ENCODE results near the gene MPC1. TPM values are rescaled to one million over a fixed set of nuclear protein-coding genes. Genes with fewer than 3 reads are reported as not detected.

The MPC1 gene
- polyA plus RNA-seq, 1 experiment = 20.0 TPM

DNA sequence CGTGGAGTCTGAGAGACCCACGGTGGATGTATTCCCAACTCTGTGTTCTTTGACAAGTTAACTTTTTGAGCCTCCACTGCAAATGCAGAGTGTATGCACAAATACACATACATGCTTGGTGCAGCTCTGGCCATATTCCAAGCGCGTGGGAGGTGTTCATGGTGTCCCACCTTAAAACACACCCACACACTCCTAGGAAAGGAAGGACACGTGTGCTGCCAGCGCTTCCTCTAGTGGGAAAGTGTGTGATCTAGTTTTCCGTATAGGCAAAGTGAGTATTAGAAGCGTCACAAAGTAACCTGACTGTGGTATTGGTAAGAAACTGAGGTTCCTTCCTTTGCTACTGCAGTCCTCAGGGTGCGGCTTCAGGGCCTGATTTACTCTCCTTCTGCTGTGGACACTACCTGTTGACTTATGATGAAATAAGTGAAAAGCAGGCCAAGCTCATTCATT, 36.0 kb upstream of the MPC1 start:
- TF ChIP-seq, protein P1, sequence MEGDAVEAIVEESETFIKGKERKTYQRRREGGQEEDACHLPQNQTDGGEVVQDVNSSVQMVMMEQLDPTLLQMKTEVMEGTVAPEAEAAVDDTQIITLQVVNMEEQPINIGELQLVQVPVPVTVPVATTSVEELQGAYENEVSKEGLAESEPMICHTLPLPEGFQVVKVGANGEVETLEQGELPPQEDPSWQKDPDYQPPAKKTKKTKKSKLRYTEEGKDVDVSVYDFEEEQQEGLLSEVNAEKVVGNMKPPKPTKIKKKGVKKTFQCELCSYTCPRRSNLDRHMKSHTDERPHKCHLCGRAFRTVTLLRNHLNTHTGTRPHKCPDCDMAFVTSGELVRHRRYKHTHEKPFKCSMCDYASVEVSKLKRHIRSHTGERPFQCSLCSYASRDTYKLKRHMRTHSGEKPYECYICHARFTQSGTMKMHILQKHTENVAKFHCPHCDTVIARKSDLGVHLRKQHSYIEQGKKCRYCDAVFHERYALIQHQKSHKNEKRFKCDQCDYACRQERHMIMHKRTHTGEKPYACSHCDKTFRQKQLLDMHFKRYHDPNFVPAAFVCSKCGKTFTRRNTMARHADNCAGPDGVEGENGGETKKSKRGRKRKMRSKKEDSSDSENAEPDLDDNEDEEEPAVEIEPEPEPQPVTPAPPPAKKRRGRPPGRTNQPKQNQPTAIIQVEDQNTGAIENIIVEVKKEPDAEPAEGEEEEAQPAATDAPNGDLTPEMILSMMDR (IDR thresholded peaks at IDR 0.05; ENCODE audit: low read depth, low read length) = no peak
- no peaks in the 10 kb centered on the region for H3K27me3 ChIP-seq (ENCODE audit: control insufficient read depth, insufficient read depth, low read length)
- POLR2A ChIA-PET = no interaction called here
- no peaks in the 10 kb centered on the region for H3K9me3 ChIP-seq (ENCODE audit: control insufficient read depth, insufficient read depth, low read length)
- H3K27ac ChIP-seq (ENCODE audit: low read depth, low read length) = no peak overlapping the region
- no peak for DNase-seq (ENCODE audit: low read depth, low spot score)
- no peak overlapping the region for H3K4me3 ChIP-seq (ENCODE audit: low read depth, low read length)
- CTCF ChIA-PET = no interaction called here

GRCh38 chr6:166417285-166417691, 34.5 kb upstream of the MPC1 start:
- Histone ChIP-seq H3K9me3 (ENCODE audit: control insufficient read depth, insufficient read depth, low read length) (no peaks in the 10 kb centered on the region), H3K27ac (ENCODE audit: low read depth, low read length) (no peak overlapping the region), H3K27me3 (ENCODE audit: control insufficient read depth, insufficient read depth, low read length) (no peaks in the 10 kb centered on the region), H3K4me3 (ENCODE audit: low read depth, low read length) (no peak overlapping the region)
- TF ChIP-seq, protein P1 (IDR thresholded peaks at IDR 0.05; ENCODE audit: low read depth, low read length) = no peak
- CTCF ChIA-PET = interaction anchor here (1.0 kb wide), 1 partner anchor 17 kb away, joined by 3 read pairs; no protein-coding TSS in a partner anchor
- POLR2A ChIA-PET = no interaction called here
- DNase-seq (ENCODE audit: low read depth, low spot score) = no peak

DNA sequence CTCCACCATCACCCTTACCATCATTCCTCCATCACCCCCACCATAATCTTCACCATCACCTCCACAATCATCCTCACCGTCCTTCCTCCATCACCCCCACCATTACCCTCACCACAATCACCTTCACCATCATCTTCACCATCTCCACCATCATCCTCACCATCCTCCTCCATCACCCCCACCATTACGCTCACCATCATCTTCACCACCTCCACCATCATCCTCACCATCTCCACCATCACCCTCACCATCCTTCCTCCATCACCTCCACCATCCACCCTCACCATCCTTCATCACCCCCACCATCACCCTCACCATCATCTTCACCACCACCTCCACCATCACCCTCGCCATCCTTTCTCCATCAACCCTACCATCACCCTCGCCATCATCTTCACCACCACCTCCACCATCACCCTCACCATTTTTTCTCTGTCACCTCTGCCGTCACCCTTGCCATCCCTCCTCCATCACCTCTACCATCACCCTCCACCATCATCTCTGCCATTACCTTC, 33.1 kb upstream of the MPC1 start:
- ChIA-PET CTCF (interaction anchor here (1.2 kb wide), 1 partner anchor 15 kb away, joined by 4 read pairs; no protein-coding TSS in a partner anchor), POLR2A (no interaction called here)
- TF ChIP-seq, protein P1 (IDR thresholded peaks at IDR 0.05; ENCODE audit: low read depth, low read length) = no peak
- Histone ChIP-seq H3K27me3 (ENCODE audit: control insufficient read depth, insufficient read depth, low read length) (no peaks in the 10 kb centered on the region), H3K4me3 (ENCODE audit: low read depth, low read length) (no peak overlapping the region), H3K27ac (ENCODE audit: low read depth, low read length) (no peak overlapping the region), H3K9me3 (ENCODE audit: control insufficient read depth, insufficient read depth, low read length) (no peaks in the 10 kb centered on the region; the same call in 1 of the 2 replicates)
- no peak for DNase-seq (ENCODE audit: low read depth, low spot score)

- CTCF ChIA-PET = interaction anchor here (1.2 kb wide), 1 partner anchor 14 kb away, joined by 4 read pairs; no protein-coding TSS in a partner anchor
- TF ChIP-seq, protein P1 (IDR thresholded peaks at IDR 0.05; ENCODE audit: low read depth, low read length) = no peak
- POLR2A ChIA-PET = no interaction called here
- Histone ChIP-seq H3K4me3 (ENCODE audit: low read depth, low read length) (no peak overlapping the region), H3K27ac (ENCODE audit: low read depth, low read length) (no peak overlapping the region), H3K27me3 (ENCODE audit: control insufficient read depth, insufficient read depth, low read length) (no peaks in the 10 kb centered on the region), H3K9me3 (ENCODE audit: control insufficient read depth, insufficient read depth, low read length) (no peaks in the 10 kb centered on the region; the same call in 1 of the 2 replicates)
- DNase-seq (ENCODE audit: low read depth, low spot score) = no peak
Measured at GRCh38 chr6:166415306-166415705, 32.6 kb upstream of the MPC1 start.

DNA sequence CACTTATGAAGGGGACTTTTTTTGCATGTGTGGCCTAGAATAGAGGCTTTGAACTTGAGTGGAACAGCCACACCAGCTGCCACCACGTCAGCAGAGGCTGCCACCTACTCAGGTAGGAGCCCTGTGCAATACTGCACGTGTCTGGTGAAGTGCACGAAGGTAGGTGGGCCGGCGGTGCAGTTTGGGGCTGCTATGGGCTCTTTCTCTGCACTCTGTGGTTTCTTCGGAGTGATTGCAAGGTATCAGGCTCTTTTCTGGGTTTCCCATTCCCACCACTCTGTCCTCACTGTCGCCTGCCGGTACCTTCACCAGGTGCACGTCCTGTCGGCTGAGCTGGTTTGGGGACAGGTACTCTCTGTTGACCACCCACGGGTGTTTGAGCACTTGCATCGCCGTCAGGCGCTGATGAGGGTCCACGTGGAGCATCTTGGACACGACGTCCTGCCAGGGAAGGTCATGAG, 30.8 kb upstream of the MPC1 start:
- CTCF ChIA-PET = interaction anchor here (0.9 to 1.0 kb wide), 2 partner anchors 13 to 100 kb away, joined by 3 read pairs; no protein-coding TSS in a partner anchor
- DNase-seq (ENCODE audit: low read depth, low spot score) = no peak
- Histone ChIP-seq H3K27ac (ENCODE audit: low read depth, low read length) (no peak overlapping the region), H3K9me3 (ENCODE audit: control insufficient read depth, insufficient read depth, low read length) (no peaks in the 10 kb centered on the region; the same call in 1 of the 2 replicates), H3K4me3 (ENCODE audit: low read depth, low read length) (no peak overlapping the region), H3K27me3 (ENCODE audit: control insufficient read depth, insufficient read depth, low read length) (no peaks in the 10 kb centered on the region)
- TF ChIP-seq, protein P1 (IDR thresholded peaks at IDR 0.05; ENCODE audit: low read depth, low read length) = no peak
- POLR2A ChIA-PET = no interaction called here

All from AG04450 (cell line).